Pulmonary artery endothelial cell (primary cell): Measurements from ENCODE around the gene PCYT1B. TPM values are rescaled to one million over a fixed set of nuclear protein-coding genes. Genes with fewer than 3 reads are reported as not detected.

ENCODE experiments used
- DNase-seq: peaks from one replicate; pipeline ENCODE4 v3.0.0-alpha.2; 2011; ENCODE audit warnings: low read depth, low spot score
- total RNA-seq: library from RNA; depleted of rRNA; stranded (reverse); fragments of >200 nt; gene quantifications from 2 replicates; pipeline ENCODE4 v1.2.3, GENCODE V29; 2014

PCYT1B gene
- total RNA-seq, 1 donor from 2014 or later, result under 0.01 TPM

DNA sequence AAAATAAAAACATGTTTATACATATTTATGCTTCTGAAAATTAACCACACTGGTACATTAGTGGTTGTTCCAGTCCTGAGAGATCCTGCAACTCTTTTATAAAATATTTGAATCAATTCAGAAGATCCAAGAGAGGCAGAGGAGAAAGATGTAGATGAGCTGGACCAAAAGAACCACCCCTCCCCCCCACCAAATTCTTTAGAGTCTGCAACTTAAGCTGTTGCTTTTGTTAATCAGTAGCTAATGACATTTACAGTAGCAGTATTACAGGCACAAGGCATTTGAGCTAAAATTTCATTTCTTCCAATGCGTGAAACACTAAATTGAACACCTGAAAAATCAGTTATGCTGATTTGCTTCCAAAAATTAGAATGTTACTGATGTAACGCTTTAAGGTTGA lies 120.5 kb downstream of the PCYT1B start:
- no peak for DNase-seq

DNA sequence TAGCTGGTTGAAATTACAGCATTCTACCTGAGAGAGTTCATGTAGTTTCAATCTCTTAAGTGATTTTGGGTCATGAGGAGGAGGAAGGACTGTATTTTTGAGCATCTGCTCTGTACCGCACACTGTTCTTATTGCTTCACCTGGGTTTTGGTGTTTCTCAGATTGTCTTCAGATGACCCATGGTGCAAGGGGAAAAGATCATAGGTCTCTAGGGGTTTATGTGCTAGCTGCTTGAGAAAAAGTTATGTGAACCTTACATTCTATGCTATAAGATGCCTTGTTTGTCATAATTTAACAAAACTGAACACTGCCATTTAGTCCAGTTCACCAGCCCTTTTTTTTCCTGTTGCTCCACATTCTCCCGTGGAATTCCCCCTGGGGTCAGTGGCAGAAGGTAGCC lies 121.7 kb downstream of the PCYT1B start:
- DNase-seq, result no peak

DNA sequence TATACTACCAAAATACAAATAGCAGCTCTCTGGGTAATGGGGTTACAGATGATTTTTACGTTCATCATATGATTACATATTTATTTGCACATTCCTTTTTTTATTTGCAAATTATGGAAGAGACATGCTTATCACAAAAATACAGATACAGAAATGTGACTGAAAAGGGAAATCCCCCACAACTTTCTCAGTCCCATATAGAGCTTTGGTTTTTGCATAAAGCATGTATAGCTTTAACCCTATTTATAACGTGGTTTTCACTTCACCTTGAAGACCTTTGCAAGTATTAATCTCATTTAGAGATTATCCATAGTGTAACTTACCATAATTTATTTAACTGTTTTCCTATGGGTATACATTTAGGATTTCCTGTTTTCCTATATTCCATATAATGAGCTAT lies 126.7 kb downstream of the PCYT1B start:
- DNase-seq, result no peak

GRCh38 chrX:24515447-24515846 lies 131.7 kb downstream of the PCYT1B start:
- DNase-seq, result no peak

- DNase-seq, result no peak
Observed at GRCh38 chrX:24513416-24513815, 133.7 kb downstream of the PCYT1B start.

- no peak for DNase-seq
Observed at GRCh38 chrX:24508375-24508774, 138.8 kb downstream of the PCYT1B start.

Other genes with a start within 250 kb of the PCYT1B start
- 7.2 and 11.0 TPM in 2 replicates for gene PDK3, start 182.1 kb downstream of the PCYT1B start, total RNA-seq
- gene POLA1, start 46.6 kb upstream of the PCYT1B start, total RNA-seq, result 17.8 and 22.9 TPM in 2 replicates